GDM1 (cell line): ENCODE results near the gene PRELID1.
"Not testable (repeated sequence)": the region's sequence is repeated elsewhere in the genome, so short reads cannot be mapped to it uniquely, and the experiment has no call there.

Experiments used
- DNase-seq: peaks from one replicate; lab custom pipeline; 2025; lab: John Stamatoyannopoulos, UW

PRELID1 gene

GRCh38 chr5:177303121-177303924 lies at the start of gene PRELID1, which contains the start of gene RAB24:
Gene PRELID1, plus strand, starts transcription at chr5:177303799. Its CDS starts 187 bp downstream, at chr5:177303986.
Gene RAB24, minus strand, starts transcription at chr5:177303719. Its CDS starts 431 bp downstream, at chr5:177303288.
- DNase-seq, result peak; percentile 76

- DNase-seq, result no peak
Measured at GRCh38 chr5:177256296-177256695, 47.3 kb upstream of the PRELID1 start.

- DNase-seq, result not testable (repeated sequence)
Measured at GRCh38 chr5:177258711-177259110, 44.9 kb upstream of the PRELID1 start.

GRCh38 chr5:177260961-177261360 lies 42.6 kb upstream of the PRELID1 start:
- no peak for DNase-seq

- no peak for DNase-seq
Measured at GRCh38 chr5:177261510-177261909, 42.1 kb upstream of the PRELID1 start.

- DNase-seq, result no peak
Measured at GRCh38 chr5:177264178-177264577, 39.4 kb upstream of the PRELID1 start.

GRCh38 chr5:177265395-177265794 lies 38.2 kb upstream of the PRELID1 start:
- DNase-seq, result no peak

- DNase-seq, result no peak
Measured at GRCh38 chr5:177269232-177269895, 34.2 kb upstream of the PRELID1 start.

GRCh38 chr5:177269976-177270375 lies 33.6 kb upstream of the PRELID1 start:
- DNase-seq, result no peak

GRCh38 chr5:177270653-177271052 lies 32.9 kb upstream of the PRELID1 start:
- DNase-seq, result no peak

- DNase-seq, result no peak
Measured at GRCh38 chr5:177271113-177271512, 32.5 kb upstream of the PRELID1 start.

GRCh38 chr5:177275883-177276282 lies 27.7 kb upstream of the PRELID1 start:
- DNase-seq, result no peak

- DNase-seq, result no peak
Measured at GRCh38 chr5:177276886-177277285, 26.7 kb upstream of the PRELID1 start.

- no peak for DNase-seq
Measured at GRCh38 chr5:177288191-177288590, 15.4 kb upstream of the PRELID1 start.

GRCh38 chr5:177290816-177291596 lies 12.6 kb upstream of the PRELID1 start:
- DNase-seq, result no peak

- no peak for DNase-seq
Measured at GRCh38 chr5:177291735-177292134, 11.9 kb upstream of the PRELID1 start.

GRCh38 chr5:177293819-177294581 lies 9.6 kb upstream of the PRELID1 start:
- DNase-seq, result no peak

- no peak for DNase-seq
Measured at GRCh38 chr5:177294632-177295031, 9.0 kb upstream of the PRELID1 start.

- no peak for DNase-seq
Measured at GRCh38 chr5:177295924-177296323, 7.7 kb upstream of the PRELID1 start.

GRCh38 chr5:177296581-177296980 lies 7.0 kb upstream of the PRELID1 start:
- DNase-seq, result no peak

- DNase-seq, result no peak
Measured at GRCh38 chr5:177297922-177298321, 5.7 kb upstream of the PRELID1 start.

- no peak for DNase-seq
Measured at GRCh38 chr5:177299697-177300096, 3.9 kb upstream of the PRELID1 start.
